ENCODE measurements around the gene SH3PXD2A. TPM values are rescaled to one million over a fixed set of nuclear protein-coding genes. Genes with fewer than 3 reads are reported as not detected.

SH3PXD2A gene
- total RNA-seq, 2 experiments from 2014 or later = 6.5 to 7.4 TPM

DNA sequence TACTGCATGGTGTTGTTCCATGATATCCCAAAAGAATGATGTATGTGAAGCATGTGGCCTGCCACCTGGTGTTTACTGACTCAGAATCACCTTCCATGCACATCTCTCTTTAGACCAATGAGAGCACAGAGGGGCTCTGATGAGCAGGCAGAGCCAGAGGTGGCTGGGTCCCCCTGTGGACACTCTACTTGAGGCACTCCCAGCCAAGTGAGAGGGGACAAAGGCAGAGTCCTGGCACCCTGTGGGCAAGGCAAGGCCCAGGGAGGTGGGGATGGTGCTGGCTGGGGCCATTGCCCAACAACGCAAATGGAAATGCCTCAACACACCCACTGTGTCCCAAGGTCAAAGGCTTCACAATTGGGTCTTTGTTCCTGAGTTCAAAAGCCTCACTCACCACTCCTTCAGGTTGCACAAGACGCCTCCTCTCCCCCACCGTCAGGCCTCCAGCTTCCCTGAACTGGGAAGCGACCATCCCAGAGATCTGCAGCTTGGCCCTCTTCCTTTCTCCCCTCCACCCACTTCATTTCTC, 197.3 kb downstream of the SH3PXD2A start:
- no peak overlapping the region for H3K27ac Mint-ChIP-seq
- no peak overlapping the region for H3K4me3 Mint-ChIP-seq
- no peaks in the 10 kb centered on the region for H3K27me3 Mint-ChIP-seq
- ATAC-seq = no peak
- H3K4me1 Mint-ChIP-seq (ENCODE audit: low read depth) = peaks cover 14% of the 10 kb centered on the region
- intact Hi-C loops (cut with micrococcal nuclease) = no loop called here
- H3K36me3 Mint-ChIP-seq (ENCODE audit: low read depth) = peaks cover 13% of the 10 kb centered on the region
- ChIA-PET POLR2A (interaction anchor here (1.1 kb wide), 1 partner anchor 9 kb away, joined by 3 read pairs; no protein-coding TSS in a partner anchor), CTCF (interaction anchor here (0.9 to 3.9 kb wide), 5 partner anchors 9 to 53 kb away, joined by 3 to 21 read pairs (median 4); no protein-coding TSS in a partner anchor)
- TF ChIP-seq CTCF (IDR thresholded peaks at IDR 0.05) = no peak
- peaks cover 6% of the 10 kb centered on the region for H3K9me3 Mint-ChIP-seq
- DNase-seq = no peak

DNA sequence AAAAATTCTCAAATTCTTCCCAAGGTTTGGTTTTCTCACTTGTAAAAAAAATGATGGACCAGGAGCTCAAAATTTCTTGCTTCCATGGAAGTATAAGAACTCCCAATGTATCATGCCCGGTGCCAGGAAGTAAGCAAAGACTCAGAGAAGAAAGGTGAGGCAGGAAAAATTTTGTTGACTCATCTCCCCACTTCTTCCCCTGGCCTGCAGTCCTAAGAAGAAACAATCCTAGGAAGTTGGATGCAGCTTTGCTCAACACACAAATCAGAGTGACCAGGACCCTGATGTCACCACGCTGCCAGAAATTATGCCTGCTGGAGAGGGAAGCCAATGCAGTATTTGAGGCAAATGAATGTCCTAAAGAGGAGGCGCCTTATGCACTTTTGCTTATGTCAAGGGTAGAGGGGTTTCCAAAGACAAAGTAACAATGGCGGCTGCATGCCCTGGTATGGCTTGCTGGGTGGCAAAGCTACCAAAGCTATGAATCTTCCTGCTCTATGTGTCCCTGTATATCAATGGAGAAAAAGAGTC, 198.2 kb downstream of the SH3PXD2A start:
- intact Hi-C loops (cut with micrococcal nuclease) = no loop called here
- POLR2A ChIA-PET = interaction anchor here (1.0 kb wide), 1 partner anchor 23 kb away, joined by 3 read pairs; no protein-coding TSS in a partner anchor
- no peak overlapping the region for H3K27ac Mint-ChIP-seq

DNA sequence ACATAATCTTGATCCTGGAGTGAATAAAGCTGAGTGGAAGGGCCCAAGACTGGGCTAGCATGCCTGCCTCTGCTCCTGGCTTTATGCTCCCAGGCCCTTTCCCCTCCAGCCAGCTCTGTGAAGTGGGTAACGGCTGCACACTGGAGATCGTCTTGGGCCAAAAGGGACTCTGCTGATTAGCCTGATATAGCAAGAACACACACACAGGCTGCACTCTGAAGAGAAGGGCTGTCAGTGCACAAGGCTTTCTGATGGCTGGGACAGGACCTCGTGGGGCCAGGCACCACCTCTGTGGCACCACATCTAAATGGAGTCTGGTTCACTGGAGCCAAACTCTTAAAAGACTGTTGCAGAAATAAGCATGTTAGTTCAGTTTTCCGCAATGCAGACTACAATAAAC, 200.5 kb downstream of the SH3PXD2A start:
- intact Hi-C loops (cut with micrococcal nuclease) = no loop called here
- Mint-ChIP-seq H3K9me3 (peaks cover 6% of the 10 kb centered on the region), H3K27ac (no peak overlapping the region), H3K4me3 (no peak overlapping the region), H3K27me3 (no peaks in the 10 kb centered on the region), H3K36me3 (ENCODE audit: low read depth) (peaks cover 13% of the 10 kb centered on the region), H3K4me1 (ENCODE audit: low read depth) (peaks cover 12% of the 10 kb centered on the region)
- no peak for TF ChIP-seq CTCF (IDR thresholded peaks at IDR 0.05)
- POLR2A ChIA-PET = no interaction called here
- DNase-seq (no peak), ATAC-seq (no peak)
- CTCF ChIA-PET = interaction anchor here (1.4 kb wide), 2 partner anchors 49 to 63 kb away, joined by 3 to 4 read pairs; no protein-coding TSS in a partner anchor

More for the DNA sequence above, 198.2 kb downstream of the SH3PXD2A start:
- no peak for TF ChIP-seq CTCF (IDR thresholded peaks at IDR 0.05)
- no peak overlapping the region for H3K4me3 Mint-ChIP-seq
- H3K27me3 Mint-ChIP-seq = no peaks in the 10 kb centered on the region
- peaks cover 14% of the 10 kb centered on the region for H3K4me1 Mint-ChIP-seq (ENCODE audit: low read depth)
- peaks cover 13% of the 10 kb centered on the region for H3K36me3 Mint-ChIP-seq (ENCODE audit: low read depth)
- H3K9me3 Mint-ChIP-seq = peaks cover 6% of the 10 kb centered on the region
- CTCF ChIA-PET = interaction anchor here (0.6 to 3.9 kb wide), 5 partner anchors 10 to 356 kb away, joined by 3 to 21 read pairs (median 4); no protein-coding TSS in a partner anchor
- ATAC-seq (no peak), DNase-seq (no peak)

- CTCF ChIA-PET = interaction anchor here (1.4 to 2.8 kb wide), 2 partner anchors 33 to 61 kb away, joined by 4 to 10 read pairs; no protein-coding TSS in a partner anchor
- no peak overlapping the region for H3K27ac Mint-ChIP-seq
- peaks cover 12% of the 10 kb centered on the region for H3K36me3 Mint-ChIP-seq (ENCODE audit: low read depth)
- ATAC-seq (no peak), DNase-seq (no peak)
- H3K4me3 Mint-ChIP-seq = no peak overlapping the region
- H3K27me3 Mint-ChIP-seq = no peaks in the 10 kb centered on the region
- POLR2A ChIA-PET = no interaction called here
- intact Hi-C loops (cut with micrococcal nuclease) = no loop called here
- no peak for TF ChIP-seq CTCF (IDR thresholded peaks at IDR 0.05)
- H3K9me3 Mint-ChIP-seq = peaks cover 6% of the 10 kb centered on the region
- H3K4me1 Mint-ChIP-seq (ENCODE audit: low read depth) = peaks cover 2% of the 10 kb centered on the region
These were observed 201.8 kb downstream of the SH3PXD2A start for GRCh38 chr10:103653581-103654037.

All from activated CD8-positive, alpha-beta T cell treated with anti-CD3 and anti-CD28 coated beads for 36 hours (primary cell).